Measurements from ENCODE around the gene UTP20.

DNA sequence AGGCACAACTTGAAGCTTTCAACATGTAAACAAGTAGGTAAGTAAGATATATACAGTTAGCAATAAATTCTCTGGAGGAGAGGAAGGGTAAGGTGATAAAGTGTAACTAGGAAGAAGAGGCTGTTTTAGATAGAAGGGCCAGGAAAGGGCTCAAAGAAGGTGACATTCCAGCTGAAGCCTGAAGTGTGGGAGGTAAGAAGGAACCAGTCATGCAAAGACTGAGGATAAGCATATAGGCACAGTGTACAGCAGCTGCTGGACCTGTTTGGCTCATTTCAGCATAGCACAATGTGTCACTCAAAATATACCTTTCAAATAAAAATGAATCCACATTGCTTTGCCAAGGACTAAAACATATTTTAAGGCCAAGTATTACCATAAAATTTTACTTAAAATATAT, 156.2 kb downstream of the UTP20 start:
- TF ChIP-seq POLR2AphosphoS5 (IDR thresholded peaks at IDR 0.05), result no peak
- TF ChIP-seq, protein P1, sequence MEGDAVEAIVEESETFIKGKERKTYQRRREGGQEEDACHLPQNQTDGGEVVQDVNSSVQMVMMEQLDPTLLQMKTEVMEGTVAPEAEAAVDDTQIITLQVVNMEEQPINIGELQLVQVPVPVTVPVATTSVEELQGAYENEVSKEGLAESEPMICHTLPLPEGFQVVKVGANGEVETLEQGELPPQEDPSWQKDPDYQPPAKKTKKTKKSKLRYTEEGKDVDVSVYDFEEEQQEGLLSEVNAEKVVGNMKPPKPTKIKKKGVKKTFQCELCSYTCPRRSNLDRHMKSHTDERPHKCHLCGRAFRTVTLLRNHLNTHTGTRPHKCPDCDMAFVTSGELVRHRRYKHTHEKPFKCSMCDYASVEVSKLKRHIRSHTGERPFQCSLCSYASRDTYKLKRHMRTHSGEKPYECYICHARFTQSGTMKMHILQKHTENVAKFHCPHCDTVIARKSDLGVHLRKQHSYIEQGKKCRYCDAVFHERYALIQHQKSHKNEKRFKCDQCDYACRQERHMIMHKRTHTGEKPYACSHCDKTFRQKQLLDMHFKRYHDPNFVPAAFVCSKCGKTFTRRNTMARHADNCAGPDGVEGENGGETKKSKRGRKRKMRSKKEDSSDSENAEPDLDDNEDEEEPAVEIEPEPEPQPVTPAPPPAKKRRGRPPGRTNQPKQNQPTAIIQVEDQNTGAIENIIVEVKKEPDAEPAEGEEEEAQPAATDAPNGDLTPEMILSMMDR (IDR thresholded peaks at IDR 0.05), result no peak
